ENCODE data around the gene AUH. TPM values are rescaled to one million over a fixed set of nuclear protein-coding genes. Genes with fewer than 3 reads are reported as not detected.

The AUH gene
- total RNA-seq, 2 donors from 2014 or later, result 23.0 to 23.5 TPM

- TF ChIP-seq, protein P1, sequence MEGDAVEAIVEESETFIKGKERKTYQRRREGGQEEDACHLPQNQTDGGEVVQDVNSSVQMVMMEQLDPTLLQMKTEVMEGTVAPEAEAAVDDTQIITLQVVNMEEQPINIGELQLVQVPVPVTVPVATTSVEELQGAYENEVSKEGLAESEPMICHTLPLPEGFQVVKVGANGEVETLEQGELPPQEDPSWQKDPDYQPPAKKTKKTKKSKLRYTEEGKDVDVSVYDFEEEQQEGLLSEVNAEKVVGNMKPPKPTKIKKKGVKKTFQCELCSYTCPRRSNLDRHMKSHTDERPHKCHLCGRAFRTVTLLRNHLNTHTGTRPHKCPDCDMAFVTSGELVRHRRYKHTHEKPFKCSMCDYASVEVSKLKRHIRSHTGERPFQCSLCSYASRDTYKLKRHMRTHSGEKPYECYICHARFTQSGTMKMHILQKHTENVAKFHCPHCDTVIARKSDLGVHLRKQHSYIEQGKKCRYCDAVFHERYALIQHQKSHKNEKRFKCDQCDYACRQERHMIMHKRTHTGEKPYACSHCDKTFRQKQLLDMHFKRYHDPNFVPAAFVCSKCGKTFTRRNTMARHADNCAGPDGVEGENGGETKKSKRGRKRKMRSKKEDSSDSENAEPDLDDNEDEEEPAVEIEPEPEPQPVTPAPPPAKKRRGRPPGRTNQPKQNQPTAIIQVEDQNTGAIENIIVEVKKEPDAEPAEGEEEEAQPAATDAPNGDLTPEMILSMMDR (conservative IDR thresholded peaks at IDR 0.05), result no peak
- Histone ChIP-seq H3K4me3 (ENCODE audit: low read length) (no peak overlapping the region), H3K9me3 (ENCODE audit: control insufficient read depth, low read length) (peaks cover 10% of the 10 kb centered on the region), H3K27me3 (ENCODE audit: control insufficient read depth, insufficient read depth, low read length, poor library complexity, severe bottlenecking) (no peaks in the 10 kb centered on the region), H3K9ac (ENCODE audit: extremely low read depth, low read length, poor library complexity, severe bottlenecking) (no peak overlapping the region), H3K36me3 (ENCODE audit: control insufficient read depth, insufficient read depth, low read length) (peaks cover 42% of the 10 kb centered on the region), H3K4me1 (ENCODE audit: control insufficient read depth, insufficient read depth, low read length) (no peaks in the 10 kb centered on the region), H3K27ac (ENCODE audit: low read depth, low read length) (no peak overlapping the region)
- WGBS, 2 experiments (ENCODE audit: insufficient coverage in 1 of 2, insufficient read length in 1 of 2), result 94 to 100% methylated on average over 3 of the region's 3 CpGs
- Mint-ChIP-seq H3K36me3 (ENCODE audit: low read depth) (peaks cover 54% of the 10 kb centered on the region), H3K9me3 (peaks cover 6% of the 10 kb centered on the region), H3K27me3 (ENCODE audit: insufficient read depth) (no peaks in the 10 kb centered on the region), H3K27ac (no peak overlapping the region), H3K4me3 (no peak overlapping the region), H3K4me1 (peaks cover 2% of the 10 kb centered on the region)
- DNase-seq, result no peak
Observed at GRCh38 chr9:91341749-91342148, 20.0 kb downstream of the AUH start.

DNA sequence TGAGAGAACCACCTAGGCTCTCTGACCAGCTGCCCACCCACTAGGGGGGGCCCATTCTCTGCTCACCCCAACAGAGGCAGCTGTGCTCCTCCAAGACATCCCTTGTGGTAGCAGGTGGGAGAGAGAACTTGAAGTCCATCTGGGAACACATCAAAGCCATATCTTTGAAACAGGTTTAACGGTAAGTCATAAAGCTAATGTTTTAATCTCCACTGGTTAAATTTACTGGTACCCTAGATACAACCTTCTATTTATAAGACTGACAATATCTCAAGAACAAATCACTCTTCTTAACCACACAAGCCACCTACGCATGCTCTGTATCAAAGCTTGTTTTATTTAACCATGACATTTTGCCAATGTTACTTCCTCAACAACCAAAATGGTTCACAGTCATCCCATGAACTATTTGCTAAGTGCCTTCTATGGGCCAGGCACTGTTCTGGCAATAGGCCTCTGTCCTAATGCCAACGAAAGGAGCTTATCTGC is 20.4 kb downstream of the AUH start:
- peaks cover 54% of the 10 kb centered on the region for H3K36me3 Mint-ChIP-seq (ENCODE audit: low read depth)
- Histone ChIP-seq H3K27me3 (ENCODE audit: control insufficient read depth, insufficient read depth, low read length, poor library complexity, severe bottlenecking) (no peaks in the 10 kb centered on the region), H3K9me3 (ENCODE audit: control insufficient read depth, low read length) (peaks cover 10% of the 10 kb centered on the region), H3K36me3 (ENCODE audit: control insufficient read depth, insufficient read depth, low read length) (peaks cover 42% of the 10 kb centered on the region), H3K27ac (ENCODE audit: low read depth, low read length) (no peak overlapping the region), H3K4me1 (ENCODE audit: control insufficient read depth, insufficient read depth, low read length) (no peaks in the 10 kb centered on the region), H3K9ac (ENCODE audit: extremely low read depth, low read length, poor library complexity, severe bottlenecking) (no peak overlapping the region), H3K4me3 (ENCODE audit: low read length) (no peak overlapping the region)
- H3K27me3 Mint-ChIP-seq (ENCODE audit: insufficient read depth), result no peaks in the 10 kb centered on the region
- TF ChIP-seq, protein P1 (conservative IDR thresholded peaks at IDR 0.05), result no peak
- 92 to 100% methylated on average over 2 to 3 of the region's 3 CpGs for WGBS, 2 experiments (ENCODE audit: insufficient coverage in 1 of 2, insufficient read length in 1 of 2)
- peaks cover 6% of the 10 kb centered on the region for H3K9me3 Mint-ChIP-seq
- H3K4me1 Mint-ChIP-seq, result peaks cover 2% of the 10 kb centered on the region
- no peak overlapping the region for H3K4me3 Mint-ChIP-seq
- H3K27ac Mint-ChIP-seq, result no peak overlapping the region
- no peak for DNase-seq

- no peak overlapping the region for H3K4me3 ChIP-seq (ENCODE audit: low read length)
- DNase-seq, result no peak
- 88 to 100% methylated on average over 1 of the region's 1 CpG for WGBS, 2 experiments (ENCODE audit: insufficient coverage in 1 of 2, insufficient read length in 1 of 2)
Observed at GRCh38 chr9:91340395-91340967, 21.2 kb downstream of the AUH start.

More at GRCh38 chr9:91340395-91340967, 21.2 kb downstream of the AUH start:
- Mint-ChIP-seq H3K4me1 (peaks cover 2% of the 10 kb centered on the region), H3K36me3 (ENCODE audit: low read depth) (peaks cover 54% of the 10 kb centered on the region), H3K9me3 (peaks cover 6% of the 10 kb centered on the region), H3K27ac (no peak overlapping the region), H3K27me3 (ENCODE audit: insufficient read depth) (no peaks in the 10 kb centered on the region), H3K4me3 (no peak overlapping the region)
- H3K4me1 ChIP-seq (ENCODE audit: control insufficient read depth, insufficient read depth, low read length), result no peaks in the 10 kb centered on the region
- no peak overlapping the region for H3K27ac ChIP-seq (ENCODE audit: low read depth, low read length)
- TF ChIP-seq, protein P1 (conservative IDR thresholded peaks at IDR 0.05), result no peak
- H3K36me3 ChIP-seq (ENCODE audit: control insufficient read depth, insufficient read depth, low read length), result peaks cover 42% of the 10 kb centered on the region
- H3K9me3 ChIP-seq (ENCODE audit: control insufficient read depth, low read length), result peaks cover 10% of the 10 kb centered on the region
- H3K27me3 ChIP-seq (ENCODE audit: control insufficient read depth, insufficient read depth, low read length, poor library complexity, severe bottlenecking), result no peaks in the 10 kb centered on the region
- H3K9ac ChIP-seq (ENCODE audit: extremely low read depth, low read length, poor library complexity, severe bottlenecking), result no peak overlapping the region

All from endodermal cell (in vitro differentiated cells).